Thymus (tissue), 11 donors: ENCODE results near the gene SLC17A3. TPM values are rescaled to one million over a fixed set of nuclear protein-coding genes. Genes with fewer than 3 reads are reported as not detected.
A peak's percentile ranks its signal among the peaks of the same experiment; 100 is the strongest.

Source experiments
- DNase-seq, 9 donors: peaks; one replicate each; pipeline ENCODE4 v3.0.0-alpha.2; 2013; ENCODE audit warnings: low spot score in 9 of 9, low read depth in 6 of 9, missing footprints in 1 of 9
- H3K27ac ChIP-seq, 2 donors: one replicate each; pipeline ENCODE4 v1.5.1; 2013; ENCODE audit warnings: control low read depth in 1 of 2, low read depth in 1 of 2, low read length in 1 of 2, mild to moderate bottlenecking in 1 of 2, moderate library complexity in 1 of 2
- H3K27me3 ChIP-seq, 2 donors: one replicate each; pipeline ENCODE4 v1.5.1; 2013; ENCODE audit warnings: low read length in 1 of 2; ENCODE audit not compliant: control insufficient read depth in 2 of 2, insufficient read depth in 1 of 2
- H3K36me3 ChIP-seq, 2 donors: one replicate each; pipeline ENCODE4 v1.5.1; 2013; ENCODE audit warnings: low read length in 1 of 2, mild to moderate bottlenecking in 1 of 2, moderate library complexity in 1 of 2; ENCODE audit not compliant: control insufficient read depth in 2 of 2, insufficient read depth in 2 of 2
- H3K4me1 ChIP-seq, 2 donors: one replicate each; pipeline ENCODE4 v1.5.1; 2013; ENCODE audit warnings: low read length in 2 of 2; ENCODE audit not compliant: control insufficient read depth in 2 of 2, insufficient read depth in 2 of 2
- H3K4me3 ChIP-seq, 2 donors: one replicate each; pipeline ENCODE4 v1.5.1; 2013; ENCODE audit warnings: low read length in 2 of 2, control low read depth in 1 of 2, mild to moderate bottlenecking in 1 of 2
- H3K9me3 ChIP-seq, 2 donors: one replicate each; pipeline ENCODE4 v1.5.1; 2013; ENCODE audit warnings: low read length in 1 of 2, mild to moderate bottlenecking in 1 of 2; ENCODE audit not compliant: control insufficient read depth in 2 of 2, insufficient read depth in 1 of 2
- WGBS: extraction: QIAGEN DNeasy Blood & Tissue Kit; methylation state at CpG from one replicate; pipeline ENCODE4 v1.1.7; 2013; 5-methylcytosine and 5-hydroxymethylcytosine counted together
- polyA plus RNA-seq: library from polyadenylated mRNA; stranded (reverse); fragments of 200-250 nt; gene quantifications from one replicate; pipeline ENCODE4 v1.2.3, GENCODE V29; 2013
- total RNA-seq: library from RNA; stranded (reverse); fragments of 120-200 nt; gene quantifications from one replicate; pipeline ENCODE4 v1.2.4, GENCODE V29; 2013
- donor health status: healthy.

SLC17A3 gene
- total and polyA plus RNA-seq, 2 donors, result 0.09 to 0.14 TPM

DNA sequence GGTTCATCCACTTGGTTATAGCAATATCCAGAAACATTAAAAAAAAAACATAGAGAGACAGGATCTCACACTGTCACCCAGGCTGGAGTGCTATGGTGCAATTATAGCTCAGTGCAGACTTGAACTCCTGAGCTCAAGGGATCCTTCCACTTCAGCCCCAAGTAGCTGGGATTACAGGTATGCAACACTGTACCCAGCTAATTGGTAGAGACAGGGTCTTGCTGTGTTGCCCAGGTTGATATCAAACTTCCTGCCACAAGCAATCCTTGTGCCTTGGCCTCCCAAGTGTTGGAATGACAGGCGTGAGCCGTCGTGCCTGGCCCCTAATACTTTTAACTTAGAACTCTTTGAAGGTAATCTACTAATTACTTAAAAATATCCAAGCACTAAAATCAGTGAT is 41.4 kb downstream of the SLC17A3 start:
- DNase-seq, result no peak
- Histone ChIP-seq H3K9me3 (no peaks in the 10 kb centered on the region), H3K27me3 (no peaks in the 10 kb centered on the region), H3K4me3 (no peak overlapping the region), H3K36me3 (no peaks in the 10 kb centered on the region), H3K27ac (no peak overlapping the region), H3K4me1 (no peaks in the 10 kb centered on the region)
- WGBS, result 97% methylated on average over 3 of the region's 3 CpGs

DNA sequence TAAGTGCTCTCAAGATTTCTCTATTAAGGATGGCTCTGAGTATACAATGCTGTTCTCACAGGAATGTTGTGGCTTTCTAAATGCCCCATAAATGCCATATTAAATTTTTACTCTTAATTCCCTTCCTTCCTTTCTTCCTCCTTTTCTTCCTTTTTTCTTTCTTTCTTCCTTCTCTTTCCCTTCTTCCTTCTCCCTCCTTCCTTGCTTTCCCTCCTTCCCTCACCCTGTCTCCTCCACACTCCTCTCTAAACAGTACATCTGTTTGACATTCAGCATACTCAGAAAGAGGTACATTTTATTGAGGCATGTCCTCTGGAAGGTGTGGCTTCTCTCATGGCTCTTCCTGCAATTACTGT is 41.8 kb downstream of the SLC17A3 start:
- H3K4me1 ChIP-seq, result no peaks in the 10 kb centered on the region
- no peak for DNase-seq
- no peak overlapping the region for H3K4me3 ChIP-seq
- H3K27ac ChIP-seq, result no peak overlapping the region
- no peaks in the 10 kb centered on the region for H3K27me3 ChIP-seq
- H3K9me3 ChIP-seq, result no peaks in the 10 kb centered on the region
- no peaks in the 10 kb centered on the region for H3K36me3 ChIP-seq

DNA sequence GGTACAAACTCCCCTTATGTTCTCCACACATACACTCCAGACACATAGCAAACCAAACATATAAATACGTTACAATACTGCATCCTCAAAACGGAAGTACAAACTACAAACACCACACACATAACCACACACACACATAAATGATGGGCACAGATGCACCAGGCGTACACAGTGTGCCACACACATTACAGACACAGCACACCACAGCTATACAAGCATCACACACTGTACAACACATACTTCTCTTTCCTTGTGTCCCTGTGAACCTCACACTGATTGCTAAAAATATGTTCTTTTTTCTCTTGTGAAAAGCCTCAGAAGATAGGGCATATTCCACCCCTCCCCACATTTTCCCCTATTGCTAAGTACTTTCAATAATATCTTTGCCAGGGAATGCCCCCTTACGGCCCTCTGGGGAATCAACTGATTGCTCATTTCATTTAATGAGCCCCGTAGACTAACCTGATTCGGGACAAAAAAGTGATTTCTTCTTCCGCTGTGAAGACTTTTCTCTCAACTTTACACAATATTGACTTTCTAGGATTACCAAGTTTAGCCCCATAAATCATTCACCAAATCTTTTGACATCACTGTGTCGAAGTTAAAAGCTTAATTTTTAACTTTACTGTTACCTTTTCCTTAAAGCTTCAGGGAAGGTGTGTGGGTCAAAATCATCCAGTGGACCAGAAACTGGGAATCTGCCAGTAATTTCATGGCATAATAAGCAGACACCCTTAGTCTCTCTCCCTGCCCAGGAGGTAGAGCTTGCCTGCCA is 42.3 kb downstream of the SLC17A3 start, which contains the start of gene SLC17A1:
SLC17A1 (minus strand) TSS at position 521 of the 775 bp plus-strand sequence. CDS start 1,495 bp downstream, outside the sequence.
- WGBS, result 93% methylated on average over 8 of the region's 8 CpGs
- Histone ChIP-seq H3K4me3 (no peak within 1 kb of the TSS), H3K4me1 (no peaks in the 10 kb centered on the region), H3K27me3 (no peaks in the 10 kb centered on the region), H3K27ac (no peak within 1 kb of the TSS), H3K36me3 (no peaks in the 10 kb centered on the region), H3K9me3 (no peaks in the 10 kb centered on the region)
- no peak for DNase-seq

DNA sequence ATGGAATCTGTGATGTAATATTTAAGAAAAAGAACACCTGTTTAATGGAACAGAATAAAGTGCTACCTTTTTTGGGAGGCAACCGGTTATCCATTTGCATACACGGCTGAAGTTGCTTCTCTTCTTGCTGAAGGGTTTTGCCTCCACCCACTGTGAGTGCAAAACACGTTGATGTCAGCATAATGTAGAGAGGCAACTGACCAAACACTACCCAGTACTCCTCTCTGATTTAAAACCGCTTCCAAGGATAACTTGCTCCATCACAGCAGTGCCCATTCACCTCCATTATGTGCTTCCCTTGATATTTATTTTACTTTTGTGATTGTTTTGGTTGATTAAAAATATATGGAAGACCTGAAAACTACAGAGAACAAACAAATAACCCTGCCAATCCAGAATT is 43.6 kb downstream of the SLC17A3 start:
- no peak overlapping the region for H3K27ac ChIP-seq
- H3K9me3 ChIP-seq, result no peaks in the 10 kb centered on the region
- 96% methylated on average over 4 of the region's 4 CpGs for WGBS
- H3K4me3 ChIP-seq, result no peak overlapping the region
- H3K27me3 ChIP-seq, result no peaks in the 10 kb centered on the region
- H3K36me3 ChIP-seq, result no peaks in the 10 kb centered on the region
- no peaks in the 10 kb centered on the region for H3K4me1 ChIP-seq
- no peak for DNase-seq

DNA sequence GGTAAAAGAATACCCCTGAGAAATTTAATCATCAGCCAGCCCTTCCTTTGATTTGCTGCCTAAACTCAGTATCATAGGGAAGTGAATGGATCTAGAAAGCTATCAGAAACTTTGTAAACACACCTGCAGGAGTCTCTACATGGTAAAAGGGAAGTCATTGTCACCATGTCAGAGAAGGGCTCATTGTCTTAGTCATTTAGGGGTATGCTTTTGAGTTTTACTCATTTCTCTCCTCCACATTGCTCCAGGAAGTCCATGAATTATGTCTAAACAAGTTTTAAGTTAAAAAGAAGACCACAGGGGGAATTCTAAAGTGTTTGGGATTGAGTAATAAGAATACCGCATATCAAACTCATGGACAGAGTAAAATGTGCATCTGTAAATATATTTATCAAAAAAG is 44.7 kb downstream of the SLC17A3 start:
- Histone ChIP-seq H3K27ac (no peak overlapping the region), H3K36me3 (no peaks in the 10 kb centered on the region), H3K4me3 (no peak overlapping the region), H3K4me1 (no peaks in the 10 kb centered on the region), H3K27me3 (no peaks in the 10 kb centered on the region), H3K9me3 (no peaks in the 10 kb centered on the region)
- WGBS, result 93% methylated on average over 1 of the region's 1 CpG
- peak in 1 of 9 donors; percentile 4 for DNase-seq

DNA sequence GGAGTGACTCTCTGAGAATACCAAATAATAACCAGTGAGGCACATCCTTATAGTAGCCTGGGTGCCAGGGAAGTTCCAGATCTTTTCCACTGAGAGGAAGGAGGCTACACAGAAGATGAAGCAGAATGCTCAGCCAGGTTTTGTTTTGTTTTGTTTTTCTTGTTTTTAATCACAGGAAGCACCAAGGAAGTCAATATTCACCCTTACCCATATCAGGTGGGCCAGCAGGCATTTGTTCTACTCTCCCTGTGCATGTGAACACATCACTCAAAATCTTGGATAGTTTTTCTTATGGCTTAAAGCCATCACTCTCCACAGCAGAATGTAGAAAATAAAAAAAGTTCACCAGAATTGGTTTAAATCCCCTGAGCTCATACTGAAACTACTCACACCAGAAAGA is 52.7 kb downstream of the SLC17A3 start:
- no peak for DNase-seq
- Histone ChIP-seq H3K4me3 (no peak overlapping the region), H3K36me3 (no peaks in the 10 kb centered on the region), H3K27me3 (no peaks in the 10 kb centered on the region), H3K4me1 (no peaks in the 10 kb centered on the region), H3K27ac (no peak overlapping the region), H3K9me3 (no peaks in the 10 kb centered on the region)

DNA sequence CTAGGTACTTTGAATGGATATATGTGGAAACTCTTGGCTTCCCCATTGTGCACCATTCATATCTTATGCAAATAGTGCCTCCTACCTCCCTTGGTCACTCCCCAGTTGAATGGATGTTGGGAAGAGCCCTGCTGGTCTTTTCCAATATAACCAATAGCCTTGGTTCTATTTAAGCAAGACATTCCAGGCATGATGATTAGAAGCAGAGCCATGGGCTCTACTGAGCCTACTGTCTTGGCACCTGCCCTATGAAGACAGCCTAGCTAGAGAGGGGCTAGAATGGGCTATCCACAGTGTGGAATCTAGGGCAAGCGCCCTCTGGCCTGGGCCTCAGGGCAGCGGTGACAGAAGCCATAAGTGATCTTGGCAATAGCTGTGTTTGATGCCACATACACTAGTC is 57.8 kb downstream of the SLC17A3 start:
- no peaks in the 10 kb centered on the region for H3K36me3 ChIP-seq
- no peak overlapping the region for H3K4me3 ChIP-seq
- 95% methylated on average over 2 of the region's 2 CpGs for WGBS
- H3K27ac ChIP-seq, result no peak overlapping the region
- no peaks in the 10 kb centered on the region for H3K4me1 ChIP-seq
- no peak for DNase-seq
- no peaks in the 10 kb centered on the region for H3K27me3 ChIP-seq
- H3K9me3 ChIP-seq, result no peaks in the 10 kb centered on the region

DNA sequence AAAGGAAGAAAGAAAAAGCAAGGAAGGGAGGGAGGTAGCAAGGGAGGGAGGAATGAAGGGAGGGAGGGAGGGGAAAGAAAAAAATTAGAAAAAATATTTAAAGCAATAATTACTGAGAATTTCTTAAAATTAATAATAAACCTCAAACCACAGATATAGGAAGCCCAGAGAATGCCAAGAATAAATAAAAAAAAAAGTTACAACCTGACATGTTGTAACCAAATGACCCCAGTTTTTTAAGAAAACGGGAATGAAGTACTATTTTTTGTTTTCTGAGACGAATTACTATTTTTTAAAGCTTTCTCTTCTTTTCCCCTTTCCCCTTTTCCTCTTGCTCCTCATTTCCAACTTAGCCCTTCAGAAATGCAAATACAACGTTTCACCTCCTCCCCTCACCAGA is 58.8 kb downstream of the SLC17A3 start:
- Histone ChIP-seq H3K36me3 (no peaks in the 10 kb centered on the region), H3K9me3 (no peaks in the 10 kb centered on the region), H3K27ac (no peak overlapping the region), H3K4me1 (no peaks in the 10 kb centered on the region), H3K4me3 (no peak overlapping the region), H3K27me3 (no peaks in the 10 kb centered on the region)
- WGBS, result 81% methylated on average over 3 of the region's 3 CpGs
- no peak for DNase-seq

DNA sequence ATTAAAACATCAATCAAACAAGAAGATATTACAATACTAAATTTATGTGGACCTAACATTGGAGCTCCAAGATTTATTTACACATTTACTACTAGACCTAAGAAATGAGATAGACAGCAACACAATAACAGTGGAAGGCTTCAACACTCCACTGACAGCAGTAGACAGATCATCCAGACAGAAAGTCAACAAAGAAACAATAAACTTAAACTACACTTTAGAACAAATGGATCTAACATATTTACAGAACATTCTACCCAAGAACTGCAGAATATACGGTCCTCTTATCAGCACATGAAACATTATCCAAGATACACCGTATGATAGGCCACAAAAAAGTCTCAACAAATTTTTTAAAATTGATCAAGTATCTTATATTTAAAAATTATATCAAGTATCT is 69.2 kb downstream of the SLC17A3 start:
- H3K27me3 ChIP-seq, result no peaks in the 10 kb centered on the region
- no peaks in the 10 kb centered on the region for H3K9me3 ChIP-seq
- 96% methylated on average over 2 of the region's 2 CpGs for WGBS
- H3K36me3 ChIP-seq, result no peaks in the 10 kb centered on the region
- H3K4me1 ChIP-seq, result no peaks in the 10 kb centered on the region
- no peak for DNase-seq
- H3K4me3 ChIP-seq, result no peak overlapping the region
- no peak overlapping the region for H3K27ac ChIP-seq
